Activated naive CD4-positive, alpha-beta T cell treated with anti-CD3 and anti-CD28 coated beads, Interleukin-2, amount 10 ng/mL, durations not matched to agents 5 hours and 36 hours (primary cell): ENCODE results near the gene PPID. TPM values are rescaled to one million over a fixed set of nuclear protein-coding genes. Genes with fewer than 3 reads are reported as not detected.

Experiments used
- total RNA-seq, 2 experiments: library from RNA; stranded (reverse); gene quantifications; one replicate each; pipeline ENCODE4 v1.2.3, GENCODE V29; 2021

Gene PPID
- 10 to 100 TPM; 31.6 to 32.6 TPM for total RNA-seq

GRCh38 chr4:158722917-158723793 lies at the start of gene PPID:
PPID (minus strand) TSS chr4:158723396; CDS start chr4:158723288, 108 bp downstream.

GRCh38 chr4:158768555-158769174 lies 45.5 kb upstream of the PPID start, which contains the start of gene FNIP2:
FNIP2 (plus strand) TSS chr4:158769026; CDS start chr4:158769213, 187 bp downstream.

DNA sequence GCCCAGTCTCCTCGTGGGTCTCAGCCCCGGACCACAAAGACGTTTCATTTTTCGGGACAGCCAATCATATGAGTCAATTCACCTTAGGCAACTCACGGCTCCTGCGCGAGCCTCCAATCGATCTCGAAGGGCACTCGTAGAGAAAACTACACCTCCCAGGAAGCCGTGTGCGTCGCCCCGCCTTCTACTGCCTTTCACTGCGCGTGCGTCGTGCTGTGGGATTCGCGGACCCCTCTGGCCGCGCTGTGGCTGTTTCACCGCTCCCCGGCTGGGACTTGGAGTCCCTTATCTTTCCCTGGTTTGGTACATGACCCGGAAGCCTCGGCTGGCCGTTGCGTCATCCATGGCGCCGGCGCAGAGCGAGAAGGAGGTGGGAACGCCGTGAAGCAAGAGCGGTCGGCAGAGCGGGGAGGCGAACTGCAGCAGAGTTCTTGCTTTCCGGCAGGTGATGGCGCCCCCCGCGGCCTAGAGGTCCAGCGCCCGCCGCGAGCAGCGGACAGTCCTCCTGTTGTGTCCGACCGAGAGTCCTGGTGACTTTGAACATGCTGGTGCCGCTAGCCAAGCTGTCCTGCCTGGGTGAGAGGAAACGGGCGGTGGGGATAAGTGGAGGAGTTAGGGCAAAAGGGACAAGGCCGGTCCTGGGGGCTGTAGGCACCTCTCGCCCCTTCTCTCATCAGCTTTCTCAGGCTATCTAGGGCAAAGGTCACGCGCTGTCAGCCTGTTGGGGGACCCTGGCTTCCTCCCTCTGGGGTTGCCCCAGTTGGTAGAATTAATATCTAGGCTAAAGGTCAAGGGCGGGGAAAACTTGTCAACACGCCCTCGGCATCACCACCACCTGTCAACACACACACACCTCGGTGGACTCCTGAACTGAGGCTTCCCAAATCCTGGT lies 51.0 kb downstream of the PPID start, which contains the start of gene ETFDH:
Gene ETFDH, plus strand, starts transcription at position 382 of the 892 bp plus-strand sequence. Its CDS starts 161 bp downstream, at position 543.

GRCh38 chr4:158671665-158671914 lies 51.6 kb downstream of the PPID start, which contains the start of gene C4orf46:
C4orf46 (minus strand) TSS chr4:158671887; CDS start chr4:158671801, 86 bp downstream.

Other genes with a start within 250 kb of the PPID start
- gene RXFP1, start 201.5 kb downstream of the PPID start, total RNA-seq, result not detected
- 10 to 100 TPM; 11.6 to 13.7 TPM for gene C4orf46, start 51.5 kb downstream of the PPID start, total RNA-seq
- 10 to 100 TPM; 16.2 to 18.0 TPM for gene ETFDH, start 51.1 kb downstream of the PPID start, total RNA-seq
- gene FNIP2, start 45.6 kb upstream of the PPID start, total RNA-seq, result 10 to 100 TPM; 16.0 to 16.8 TPM